HG03025 (cell line): ENCODE data around the gene FAM193B.

Experiments
- ATAC-seq: cut with Tn5 transposase; IDR thresholded peaks from one replicate; pipeline ENCODE4 v1.9.1; 2021; ENCODE audit warnings: mild to moderate bottlenecking, moderate library complexity; ENCODE audit not compliant: unreplicated experiment, low FRiP score

Gene FAM193B

GRCh38 chr5:177503351-177504085, 50.8 kb downstream of the FAM193B start:
- no peak for ATAC-seq

GRCh38 chr5:177502886-177503285, 51.5 kb downstream of the FAM193B start:
- no peak for ATAC-seq

GRCh38 chr5:177501874-177502678, 52.3 kb downstream of the FAM193B start:
- ATAC-seq = no peak

GRCh38 chr5:177500685-177501522, 53.5 kb downstream of the FAM193B start:
- no peak for ATAC-seq

- ATAC-seq = no peak
Observed at GRCh38 chr5:177499842-177500241, 54.5 kb downstream of the FAM193B start.

- no peak for ATAC-seq
Observed at GRCh38 chr5:177498013-177498787, 56.2 kb downstream of the FAM193B start.

GRCh38 chr5:177497292-177498012, 56.9 kb downstream of the FAM193B start, which contains the start of gene PDLIM7:
PDLIM7 (minus strand) TSS chr5:177497604; CDS start chr5:177496512, 1,092 bp downstream.
- ATAC-seq = peak; percentile 65

- ATAC-seq = peak; percentile 4
Observed at GRCh38 chr5:177496727-177497291, 57.6 kb downstream of the FAM193B start.

GRCh38 chr5:177496070-177496726, 58.2 kb downstream of the FAM193B start:
- no peak for ATAC-seq

GRCh38 chr5:177495243-177496060, 58.9 kb downstream of the FAM193B start:
- no peak for ATAC-seq

GRCh38 chr5:177494346-177495195, 59.8 kb downstream of the FAM193B start:
- ATAC-seq = no peak

GRCh38 chr5:177493795-177494345, 60.5 kb downstream of the FAM193B start:
- no peak for ATAC-seq

- ATAC-seq = no peak
Observed at GRCh38 chr5:177492841-177493240, 61.5 kb downstream of the FAM193B start.

GRCh38 chr5:177491983-177492746, 62.2 kb downstream of the FAM193B start:
- ATAC-seq = no peak

- ATAC-seq = no peak
Observed at GRCh38 chr5:177491429-177491945, 62.9 kb downstream of the FAM193B start.

- ATAC-seq = no peak
Observed at GRCh38 chr5:177490992-177491391, 63.4 kb downstream of the FAM193B start.
